ENCODE measurements around the gene ZNF440.
"Not testable (repeated sequence)": the region's sequence is repeated elsewhere in the genome, so short reads cannot be mapped to it uniquely, and the experiment has no call there.

ZNF440 gene

DNA sequence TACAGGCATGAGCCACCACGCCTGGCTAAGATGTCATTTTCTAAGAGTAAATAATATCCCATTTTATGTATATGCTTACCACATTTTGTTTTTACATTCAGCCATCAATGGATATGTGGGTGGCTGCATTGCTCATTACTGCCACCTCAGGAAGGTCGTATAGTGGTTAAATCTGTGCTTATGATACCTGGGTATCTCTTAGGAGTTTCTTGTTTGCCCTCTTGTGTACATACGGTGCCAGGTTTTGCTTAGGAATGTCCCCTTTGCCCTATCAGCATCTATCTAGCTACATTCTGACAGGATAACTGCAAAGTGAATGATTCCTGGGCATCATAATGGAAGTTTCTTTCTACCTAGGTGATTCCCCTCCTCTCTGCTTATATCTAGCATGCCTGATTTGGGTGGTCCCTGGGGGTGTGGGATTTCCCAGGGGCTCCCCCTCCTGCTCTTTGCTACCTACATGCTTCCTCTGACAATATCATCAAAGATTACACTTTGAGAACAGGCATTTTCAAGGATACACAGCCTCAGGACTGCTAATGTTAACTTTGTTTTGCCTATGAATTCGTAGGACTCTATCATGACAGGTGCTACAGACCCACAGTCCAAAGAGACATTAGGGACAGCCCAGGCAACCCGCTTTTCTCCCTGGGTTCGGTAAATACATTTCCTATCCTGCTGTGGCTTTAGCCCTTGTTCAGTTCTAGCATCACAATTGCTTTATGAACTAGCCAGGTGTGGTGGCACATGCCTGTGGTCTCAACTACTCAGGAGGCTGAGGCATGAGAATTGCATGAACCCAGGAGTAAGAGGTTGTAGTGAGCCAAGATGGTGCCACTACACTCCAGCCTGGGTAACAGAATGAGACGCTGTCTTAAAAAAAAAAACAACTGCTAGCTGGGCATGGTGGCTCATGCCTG lies 15.1 kb downstream of the ZNF440 start:
- TF ChIP-seq CTCF (IDR thresholded peaks at IDR 0.05; ENCODE audit: borderline replicate concordance, insufficient read depth, low read depth, low read length) = 0 out of 2 replicates have a peak, but pooled peaks have one; percentile 11
- not testable (repeated sequence) for H3K4me3 ChIP-seq (ENCODE audit: low read depth, low read length)

GRCh38 chr19:11832253-11832912 lies 18.3 kb downstream of the ZNF440 start:
- no peak overlapping the region for H3K4me3 ChIP-seq (ENCODE audit: low read depth, low read length)
- TF ChIP-seq CTCF (IDR thresholded peaks at IDR 0.05; ENCODE audit: borderline replicate concordance, insufficient read depth, low read depth, low read length) = no peak

- TF ChIP-seq CTCF (IDR thresholded peaks at IDR 0.05; ENCODE audit: borderline replicate concordance, insufficient read depth, low read depth, low read length) = no peak
- no peak overlapping the region for H3K4me3 ChIP-seq (ENCODE audit: low read depth, low read length)
These were observed 19.5 kb downstream of the ZNF440 start for GRCh38 chr19:11833541-11833940.

GRCh38 chr19:11835626-11836066 lies 21.6 kb downstream of the ZNF440 start:
- not testable (repeated sequence) for H3K4me3 ChIP-seq (ENCODE audit: low read depth, low read length)

GRCh38 chr19:11843722-11844121 lies 29.6 kb downstream of the ZNF440 start:
- H3K4me3 ChIP-seq (ENCODE audit: low read depth, low read length) = no peak overlapping the region
- no peak for TF ChIP-seq CTCF (IDR thresholded peaks at IDR 0.05; ENCODE audit: borderline replicate concordance, insufficient read depth, low read depth, low read length)

- not testable (repeated sequence) for H3K4me3 ChIP-seq (ENCODE audit: low read depth, low read length)
These were observed 33.5 kb downstream of the ZNF440 start for GRCh38 chr19:11847615-11848014.

DNA sequence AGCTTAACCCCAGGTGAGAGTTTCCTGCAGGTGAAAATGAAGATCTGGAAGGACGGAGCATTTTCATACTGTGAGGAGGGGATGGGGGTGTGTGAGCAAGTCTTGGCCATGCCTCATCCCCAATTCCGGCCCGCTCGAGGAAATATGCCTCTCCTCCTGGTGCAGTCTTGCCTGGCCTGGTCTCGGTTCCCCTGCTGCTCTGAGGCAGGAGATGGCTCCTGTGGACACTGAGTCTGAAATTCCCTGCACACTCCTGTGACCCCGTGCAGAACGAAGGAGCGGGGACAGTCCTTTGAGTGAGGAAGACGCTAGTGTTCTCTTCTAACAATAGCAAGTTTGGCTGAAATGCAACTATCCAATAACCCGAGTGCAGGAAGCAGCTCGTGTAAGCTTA lies 34.1 kb downstream of the ZNF440 start:
- no peak for TF ChIP-seq CTCF (IDR thresholded peaks at IDR 0.05; ENCODE audit: borderline replicate concordance, insufficient read depth, low read depth, low read length)
- no peak overlapping the region for H3K4me3 ChIP-seq (ENCODE audit: low read depth, low read length)

Measured in GM12875 (cell line).